ENCODE data around the gene TNFSF10.
A peak's percentile ranks its signal among the peaks of the same experiment; 100 is the strongest.
"Not testable (repeated sequence)": the region's sequence is repeated elsewhere in the genome, so short reads cannot be mapped to it uniquely, and the experiment has no call there.

TNFSF10 gene

GRCh38 chr3:172522871-172523818 lies at the start of gene TNFSF10:
Gene TNFSF10 (minus strand): TSS chr3:172523430. CDS start chr3:172523384, 46 bp downstream.
- DNase-seq (ENCODE audit: low read depth) = peak; percentile 84
- H3K4me3 ChIP-seq (ENCODE audit: low read length) = peak within 1 kb of the TSS; percentile 85
- TF ChIP-seq CTCF (IDR thresholded peaks at IDR 0.05; ENCODE audit: insufficient read depth, low read depth, low read length, missing control alignments) = no peak

GRCh38 chr3:172569128-172570008 lies 46.1 kb upstream of the TNFSF10 start:
- no peak for TF ChIP-seq CTCF (IDR thresholded peaks at IDR 0.05; ENCODE audit: insufficient read depth, low read depth, low read length, missing control alignments)
- DNase-seq (ENCODE audit: low read depth) = peak; percentile 37
- H3K4me3 ChIP-seq (ENCODE audit: low read length) = no peak overlapping the region

- TF ChIP-seq CTCF (IDR thresholded peaks at IDR 0.05; ENCODE audit: insufficient read depth, low read depth, low read length, missing control alignments) = no peak
- no peak overlapping the region for H3K4me3 ChIP-seq (ENCODE audit: low read length)
- DNase-seq (ENCODE audit: low read depth) = no peak
These were observed 45.5 kb upstream of the TNFSF10 start for GRCh38 chr3:172568701-172569100.

- DNase-seq (ENCODE audit: low read depth); H3K4me3 ChIP-seq (ENCODE audit: low read length): not testable (repeated sequence)
These were observed 43.6 kb upstream of the TNFSF10 start for GRCh38 chr3:172566785-172567184.

- H3K4me3 ChIP-seq (ENCODE audit: low read length) = no peak overlapping the region
- no peak for DNase-seq (ENCODE audit: low read depth)
- TF ChIP-seq CTCF (IDR thresholded peaks at IDR 0.05; ENCODE audit: insufficient read depth, low read depth, low read length, missing control alignments) = no peak
These were observed 41.3 kb upstream of the TNFSF10 start for GRCh38 chr3:172564499-172564898.

GRCh38 chr3:172562871-172563865 lies 39.9 kb upstream of the TNFSF10 start:
- peak; percentile 94 for DNase-seq (ENCODE audit: low read depth)
- H3K4me3 ChIP-seq (ENCODE audit: low read length) = no peak overlapping the region
- no peak for TF ChIP-seq CTCF (IDR thresholded peaks at IDR 0.05; ENCODE audit: insufficient read depth, low read depth, low read length, missing control alignments)
